ENCODE results near the gene ORAI3. TPM values are rescaled to one million over a fixed set of nuclear protein-coding genes. Genes with fewer than 3 reads are reported as not detected.

The ORAI3 gene
- total and polyA plus RNA-seq, 3 donors from 2014 or later, result 29.1 to 75.0 (median 68.6) TPM

DNA sequence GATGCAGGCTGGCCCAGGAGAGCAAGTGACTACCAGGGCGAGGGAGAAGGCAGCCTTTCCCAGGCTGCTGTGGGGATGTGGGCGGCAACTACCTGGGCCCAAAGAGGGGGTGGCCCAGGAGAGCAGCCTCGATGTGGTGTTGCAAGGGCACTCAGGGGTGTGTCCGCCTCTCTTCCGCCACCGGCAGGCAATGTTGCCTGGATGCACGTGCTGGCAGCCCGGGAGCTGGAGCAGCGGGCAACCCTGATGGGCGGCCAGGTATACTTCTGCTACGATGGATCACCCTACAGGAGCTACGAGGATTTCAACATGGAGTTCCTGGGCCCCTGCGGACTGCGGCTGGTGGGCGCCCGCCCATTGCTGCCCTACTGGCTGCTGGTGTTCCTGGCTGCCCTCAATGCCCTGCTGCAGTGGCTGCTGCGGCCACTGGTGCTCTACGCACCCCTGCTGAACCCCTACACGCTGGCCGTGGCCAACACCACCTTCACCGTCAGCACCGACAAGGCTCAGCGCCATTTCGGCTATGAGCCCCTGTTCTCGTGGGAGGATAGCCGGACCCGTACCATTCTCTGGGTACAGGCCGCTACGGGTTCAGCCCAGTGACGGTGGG, 38.8 kb downstream of the ORAI3 start:
- WGBS, 2 donors, result 93 to 100% methylated on average over 3 to 24 of the region's 30 CpGs
- no peak for TF ChIP-seq POLR2A (IDR thresholded peaks at IDR 0.05)
- TF ChIP-seq, protein P1, sequence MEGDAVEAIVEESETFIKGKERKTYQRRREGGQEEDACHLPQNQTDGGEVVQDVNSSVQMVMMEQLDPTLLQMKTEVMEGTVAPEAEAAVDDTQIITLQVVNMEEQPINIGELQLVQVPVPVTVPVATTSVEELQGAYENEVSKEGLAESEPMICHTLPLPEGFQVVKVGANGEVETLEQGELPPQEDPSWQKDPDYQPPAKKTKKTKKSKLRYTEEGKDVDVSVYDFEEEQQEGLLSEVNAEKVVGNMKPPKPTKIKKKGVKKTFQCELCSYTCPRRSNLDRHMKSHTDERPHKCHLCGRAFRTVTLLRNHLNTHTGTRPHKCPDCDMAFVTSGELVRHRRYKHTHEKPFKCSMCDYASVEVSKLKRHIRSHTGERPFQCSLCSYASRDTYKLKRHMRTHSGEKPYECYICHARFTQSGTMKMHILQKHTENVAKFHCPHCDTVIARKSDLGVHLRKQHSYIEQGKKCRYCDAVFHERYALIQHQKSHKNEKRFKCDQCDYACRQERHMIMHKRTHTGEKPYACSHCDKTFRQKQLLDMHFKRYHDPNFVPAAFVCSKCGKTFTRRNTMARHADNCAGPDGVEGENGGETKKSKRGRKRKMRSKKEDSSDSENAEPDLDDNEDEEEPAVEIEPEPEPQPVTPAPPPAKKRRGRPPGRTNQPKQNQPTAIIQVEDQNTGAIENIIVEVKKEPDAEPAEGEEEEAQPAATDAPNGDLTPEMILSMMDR (IDR thresholded peaks at IDR 0.05), result no peak

DNA sequence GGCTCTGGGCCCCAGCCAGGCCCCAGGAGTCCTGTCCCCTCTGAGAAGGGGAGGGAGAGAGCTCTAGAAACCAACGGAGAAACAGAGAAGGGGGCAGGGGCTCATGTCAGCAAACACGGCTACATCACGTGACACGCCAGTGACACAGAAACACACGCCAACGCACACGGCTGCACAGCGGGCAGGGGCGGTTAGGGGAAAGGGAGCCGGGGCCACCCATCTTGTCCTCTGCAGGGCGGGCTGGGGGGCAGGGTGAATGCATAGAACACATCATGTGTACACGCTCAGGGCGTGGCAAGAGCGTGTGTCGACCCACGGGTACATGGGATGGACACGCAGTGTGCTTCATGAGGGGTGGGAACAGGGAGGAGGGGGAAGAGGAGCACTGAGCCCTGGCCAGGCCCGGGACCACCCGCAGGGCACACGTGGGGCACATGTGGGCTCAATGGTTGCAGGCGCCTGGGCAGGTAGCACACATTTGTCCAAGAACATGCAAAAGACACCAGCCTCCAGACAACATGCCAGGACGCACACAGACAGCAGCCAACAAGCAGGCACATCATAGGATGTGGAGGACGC, 40.7 kb downstream of the ORAI3 start:
- WGBS, 2 donors, result 86 to 89% methylated on average over 19 to 23 of the region's 23 CpGs
- Histone ChIP-seq H3K4me3 (no peak overlapping the region), H3K36me3 (ENCODE audit: low read depth, missing control alignments) (no peaks in the 10 kb centered on the region), H3K27ac (no peak overlapping the region), H3K4me1 (peaks cover 11% of the 10 kb centered on the region), H3K9me3 (no peaks in the 10 kb centered on the region), H3K27me3 (no peaks in the 10 kb centered on the region)
- intact Hi-C loops (cut with DNase I; ENCODE audit: low total_unique reads), result loop anchor here (10.0 kb wide), 3 partner anchors 45 to 445 kb away; partner anchors contain the start of gene STX4
- TF ChIP-seq, protein P1 (IDR thresholded peaks at IDR 0.05), result no peak
- TF ChIP-seq POLR2A (IDR thresholded peaks at IDR 0.05), result no peak
- no peak for DNase-seq

More for the DNA sequence above, 38.8 kb downstream of the ORAI3 start:
- H3K9me3 ChIP-seq, result no peaks in the 10 kb centered on the region
- no peaks in the 10 kb centered on the region for H3K27me3 ChIP-seq
- H3K4me1 ChIP-seq, result peaks cover 11% of the 10 kb centered on the region
- no peak overlapping the region for H3K4me3 ChIP-seq
- H3K36me3 ChIP-seq (ENCODE audit: low read depth, missing control alignments), result no peaks in the 10 kb centered on the region
- no peak overlapping the region for H3K27ac ChIP-seq
- DNase-seq, result no peak
- intact Hi-C loops (cut with DNase I; ENCODE audit: low total_unique reads), result loop anchor here (10.0 kb wide), 3 partner anchors 47 to 447 kb away; partner anchors contain the start of gene STX4

DNA sequence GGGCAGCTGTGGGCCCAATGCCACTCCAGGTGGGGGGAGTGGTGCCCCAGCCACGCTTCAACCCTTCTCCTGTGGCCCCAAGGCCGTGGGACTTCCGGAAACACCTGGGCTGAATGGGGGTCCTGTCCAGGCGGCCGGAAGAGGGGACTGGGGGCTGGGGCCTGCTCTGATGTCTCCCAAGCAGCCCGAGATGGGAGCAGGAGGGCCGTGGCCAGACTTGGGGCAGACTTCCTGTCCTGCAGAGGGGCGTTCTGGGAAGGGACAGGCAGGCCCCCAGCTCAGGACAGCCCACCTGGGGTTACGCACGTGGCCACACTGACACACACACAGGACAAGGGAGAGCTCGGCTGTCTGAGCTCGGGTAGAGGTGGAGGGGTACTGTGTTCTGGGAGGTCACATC, 41.2 kb downstream of the ORAI3 start:
- WGBS, 2 donors, result 85 to 87% methylated on average over 8 to 12 of the region's 12 CpGs
- no peaks in the 10 kb centered on the region for H3K36me3 ChIP-seq (ENCODE audit: low read depth, missing control alignments)

DNA sequence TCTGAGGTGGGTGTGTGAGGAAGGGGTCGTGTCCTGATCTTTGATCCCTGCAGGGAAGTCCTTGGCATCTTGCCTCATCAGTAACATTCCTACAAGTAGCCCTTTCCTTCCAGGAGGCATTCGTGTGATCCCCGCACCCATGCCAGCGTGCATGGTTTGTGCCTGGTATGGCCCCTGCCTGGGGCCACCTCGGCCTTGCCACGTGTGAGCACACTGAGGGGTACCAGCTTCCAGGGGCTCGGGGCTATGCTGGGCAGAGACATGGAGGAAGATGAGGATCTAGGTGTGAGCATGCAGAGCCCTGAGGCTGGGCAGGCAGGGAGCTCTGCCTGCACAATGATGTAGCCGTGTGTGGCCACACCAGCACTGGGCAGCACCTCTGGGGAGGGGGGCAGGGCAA, 42.2 kb downstream of the ORAI3 start:
- TF ChIP-seq, protein P1 (IDR thresholded peaks at IDR 0.05), result no peak
- no peak for TF ChIP-seq POLR2A (IDR thresholded peaks at IDR 0.05)
- intact Hi-C loops (cut with DNase I; ENCODE audit: low total_unique reads), result no loop called here
- Histone ChIP-seq H3K4me1 (peaks cover 1% of the 10 kb centered on the region), H3K9me3 (no peaks in the 10 kb centered on the region), H3K27me3 (no peaks in the 10 kb centered on the region), H3K4me3 (no peak overlapping the region), H3K36me3 (ENCODE audit: low read depth, missing control alignments) (no peaks in the 10 kb centered on the region), H3K27ac (no peak overlapping the region)
- 50 to 71% methylated on average over 2 to 8 of the region's 8 CpGs for WGBS, 2 donors
- DNase-seq, result no peak

More for the DNA sequence above, 41.2 kb downstream of the ORAI3 start:
- no peak for TF ChIP-seq POLR2A (IDR thresholded peaks at IDR 0.05)
- TF ChIP-seq, protein P1 (IDR thresholded peaks at IDR 0.05), result no peak
- no peak overlapping the region for H3K27ac ChIP-seq
- DNase-seq, result no peak
- intact Hi-C loops (cut with DNase I; ENCODE audit: low total_unique reads), result no loop called here
- H3K9me3 ChIP-seq, result no peaks in the 10 kb centered on the region
- peaks cover 11% of the 10 kb centered on the region for H3K4me1 ChIP-seq
- H3K4me3 ChIP-seq, result no peak overlapping the region
- no peaks in the 10 kb centered on the region for H3K27me3 ChIP-seq

Measured in testis (tissue), 3 donors.